PC-3 (cell line): ENCODE data around the gene ACER3.

Experiments used
- CTCF ChIP-seq: fragments of 300-600 bp; sonication (generic); conservative IDR thresholded peaks from 2 replicates; pipeline ENCODE4 v1.5.1; 2017; ENCODE audit warnings: antibody characterized with exemption, low read depth, mild to moderate bottlenecking, low read length
- EZH2 ChIP-seq: fragments of 300-600 bp; sonication (generic); IDR thresholded peaks from one replicate; pipeline ENCODE4 v1.6.1; 2017; ENCODE audit warnings: antibody characterized with exemption, mild to moderate bottlenecking, low read length; ENCODE audit not compliant: unreplicated experiment

- no peak for TF ChIP-seq CTCF
- TF ChIP-seq EZH2 = no peak
Measured at GRCh38 chr11:77049026-77049425, 188.3 kb downstream of the ACER3 start.
